HFFc6 (cell line): ENCODE results near the gene PDLIM7. TPM values are rescaled to one million over a fixed set of nuclear protein-coding genes. Genes with fewer than 3 reads are reported as not detected.
A peak's percentile ranks its signal among the peaks of the same experiment; 100 is the strongest.

Source experiments
- DNase-seq: peaks from one replicate; pipeline ENCODE4 v3.0.0-alpha.2; 2018
- H3K27ac Mint-ChIP-seq: 2 replicates; pipeline ENCODE4 v1.8.0; 2020; ENCODE audit warnings: mild to moderate bottlenecking, mixed read lengths
- H3K27me3 Mint-ChIP-seq: 2 replicates; pipeline ENCODE4 v1.8.0; 2021; ENCODE audit warnings: mild to moderate bottlenecking, moderate library complexity, mixed read lengths; ENCODE audit not compliant: insufficient read depth
- H3K36me3 Mint-ChIP-seq: 2 replicates; pipeline ENCODE4 v1.8.0; 2021; ENCODE audit warnings: low read depth, mixed read lengths
- H3K4me1 Mint-ChIP-seq: 2 replicates; pipeline ENCODE4 v1.8.0; 2020; ENCODE audit warnings: low read depth, mixed read lengths
- H3K4me3 Mint-ChIP-seq: 2 replicates; pipeline ENCODE4 v1.8.0; 2020; ENCODE audit warnings: mild to moderate bottlenecking, moderate library complexity, mixed read lengths
- H3K9me3 Mint-ChIP-seq: 2 replicates; pipeline ENCODE4 v1.8.0; 2020; ENCODE audit warnings: mild to moderate bottlenecking, mixed read lengths
- CTCF ChIP-seq: fragments of 200-600 bp; sonication (generic); IDR thresholded peaks from 2 replicates; pipeline ENCODE4 v1.5.0; 2021; ENCODE audit warnings: antibody characterized with exemption, mild to moderate bottlenecking
- long read RNA-seq: library from polyadenylated mRNA; unstranded; transcript quantifications from one replicate; pipeline ENCODE4 v2.0.0, GENCODE V29; 2019
- total RNA-seq, 6 experiments: library from RNA; stranded (reverse); fragmentation: NEBNext Ultra II Directional; extraction: Animal tissue kit (Norgen Biotek cat#: 25700); gene quantifications; 2 replicates in 1 of 6; 3 replicates in 5 of 6; pipeline ENCODE4 v1.2.3, GENCODE V29; 2021

PDLIM7 gene
- total RNA-seq, result 100 to 1,000 TPM; 339 to 353 (median 343) TPM
- long read RNA-seq, transcript PDLIM7-201 (8 exons, 977 nt), result minor isoform, 36 of 643 reads
- long read RNA-seq, transcript PDLIM7-202 (13 exons, 1,689 nt), result major isoform, 429 of 643 reads
- long read RNA-seq, partial matches to known transcripts, result 49 of 643 reads
- long read RNA-seq, other reads (novel, unspliced or antisense), result 121 of 643 reads

- Mint-ChIP-seq H3K4me3 (peak within 1 kb of the TSS; percentile 94), H3K9me3 (no peaks in the 10 kb centered on the region), H3K4me1 (peaks cover 69% of the 10 kb centered on the region), H3K36me3 (peaks cover 16% of the 10 kb centered on the region), H3K27ac (peak within 1 kb of the TSS; percentile 87), H3K27me3 (peaks cover 7% of the 10 kb centered on the region)
- TF ChIP-seq CTCF, result 0 out of 2 replicates have a peak, but pooled peaks have one; percentile 13
- peak; percentile 94 for DNase-seq
These were observed at the start of gene PDLIM7 for GRCh38 chr5:177497292-177498012. Gene PDLIM7, minus strand, starts transcription at chr5:177497604. Its CDS starts 1,092 bp downstream, at chr5:177496512.

- Mint-ChIP-seq H3K9me3 (peaks cover 7% of the 10 kb centered on the region), H3K4me1 (peaks cover 48% of the 10 kb centered on the region), H3K36me3 (peaks cover 22% of the 10 kb centered on the region), H3K27ac (peak overlapping the region; percentile 89), H3K4me3 (peak overlapping the region; percentile 81), H3K27me3 (no peaks in the 10 kb centered on the region; the same call in 1 of the 2 replicates)
- TF ChIP-seq CTCF, result peak; percentile 60
- DNase-seq, result peak; percentile 98
These were observed 48.9 kb upstream of the PDLIM7 start for GRCh38 chr5:177546258-177546741.

GRCh38 chr5:177545487-177546257 lies 48.3 kb upstream of the PDLIM7 start:
- DNase-seq, result peak; percentile 17
- Mint-ChIP-seq H3K27ac (peak overlapping the region; percentile 89), H3K9me3 (peaks cover 7% of the 10 kb centered on the region), H3K4me3 (peak overlapping the region; percentile 47; the same call in 1 of the 2 replicates), H3K4me1 (peaks cover 48% of the 10 kb centered on the region), H3K27me3 (no peaks in the 10 kb centered on the region; the same call in 1 of the 2 replicates), H3K36me3 (peaks cover 22% of the 10 kb centered on the region)
- no peak for TF ChIP-seq CTCF

GRCh38 chr5:177542816-177543465 lies 45.5 kb upstream of the PDLIM7 start:
- no peak overlapping the region for H3K4me3 Mint-ChIP-seq
- DNase-seq, result no peak
- H3K4me1 Mint-ChIP-seq, result peaks cover 57% of the 10 kb centered on the region
- H3K36me3 Mint-ChIP-seq, result peaks cover 24% of the 10 kb centered on the region
- peaks cover 7% of the 10 kb centered on the region for H3K9me3 Mint-ChIP-seq
- no peak overlapping the region for H3K27ac Mint-ChIP-seq
- H3K27me3 Mint-ChIP-seq, result no peaks in the 10 kb centered on the region
- no peak for TF ChIP-seq CTCF

- Mint-ChIP-seq H3K4me3 (no peak overlapping the region), H3K27ac (no peak overlapping the region), H3K36me3 (peaks cover 17% of the 10 kb centered on the region), H3K27me3 (no peaks in the 10 kb centered on the region), H3K4me1 (peaks cover 43% of the 10 kb centered on the region), H3K9me3 (no peaks in the 10 kb centered on the region)
- DNase-seq, result no peak
- no peak for TF ChIP-seq CTCF
These were observed 43.0 kb upstream of the PDLIM7 start for GRCh38 chr5:177540438-177540837.
